Measurements from ENCODE around the gene BPIFB6.

DNA sequence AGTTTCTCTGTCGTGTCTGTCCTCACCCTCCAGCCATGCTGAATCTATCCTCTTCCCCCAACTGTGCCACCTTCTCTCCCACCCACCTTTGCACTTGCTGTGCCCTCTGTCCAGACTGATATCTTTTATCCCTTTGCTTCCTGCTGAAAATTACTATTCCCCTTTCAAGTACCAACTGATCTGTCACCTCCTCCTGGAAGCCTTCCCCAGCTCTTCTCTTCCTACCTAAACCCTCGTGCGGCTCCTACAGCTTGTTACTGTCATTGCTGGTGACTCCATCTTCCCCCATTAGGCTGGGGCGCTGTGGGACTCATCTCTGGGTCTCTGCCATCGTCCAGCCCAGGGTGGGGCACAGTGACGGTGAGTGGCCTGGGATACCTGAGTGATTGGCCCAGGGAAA lies 1.1 kb downstream of the BPIFB6 start:
- TF ChIP-seq, protein P1, sequence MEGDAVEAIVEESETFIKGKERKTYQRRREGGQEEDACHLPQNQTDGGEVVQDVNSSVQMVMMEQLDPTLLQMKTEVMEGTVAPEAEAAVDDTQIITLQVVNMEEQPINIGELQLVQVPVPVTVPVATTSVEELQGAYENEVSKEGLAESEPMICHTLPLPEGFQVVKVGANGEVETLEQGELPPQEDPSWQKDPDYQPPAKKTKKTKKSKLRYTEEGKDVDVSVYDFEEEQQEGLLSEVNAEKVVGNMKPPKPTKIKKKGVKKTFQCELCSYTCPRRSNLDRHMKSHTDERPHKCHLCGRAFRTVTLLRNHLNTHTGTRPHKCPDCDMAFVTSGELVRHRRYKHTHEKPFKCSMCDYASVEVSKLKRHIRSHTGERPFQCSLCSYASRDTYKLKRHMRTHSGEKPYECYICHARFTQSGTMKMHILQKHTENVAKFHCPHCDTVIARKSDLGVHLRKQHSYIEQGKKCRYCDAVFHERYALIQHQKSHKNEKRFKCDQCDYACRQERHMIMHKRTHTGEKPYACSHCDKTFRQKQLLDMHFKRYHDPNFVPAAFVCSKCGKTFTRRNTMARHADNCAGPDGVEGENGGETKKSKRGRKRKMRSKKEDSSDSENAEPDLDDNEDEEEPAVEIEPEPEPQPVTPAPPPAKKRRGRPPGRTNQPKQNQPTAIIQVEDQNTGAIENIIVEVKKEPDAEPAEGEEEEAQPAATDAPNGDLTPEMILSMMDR (conservative IDR thresholded peaks at IDR 0.05; ENCODE audit: low read depth, low read length) = no peak
- no peak for TF ChIP-seq EZH2 (IDR thresholded peaks at IDR 0.05; ENCODE audit: borderline replicate concordance, low read depth, low read length, poor library complexity, severe bottlenecking)
